Putamen (tissue), 1 donor: ENCODE measurements around the gene RGMB.

Experiments
- DNase-seq: peaks from one replicate; pipeline ENCODE4 v3.0.0-alpha.2; 2016; ENCODE audit warnings: low spot score

RGMB gene

GRCh38 chr5:98827588-98828284, 54.3 kb downstream of the RGMB start:
- DNase-seq = no peak

DNA sequence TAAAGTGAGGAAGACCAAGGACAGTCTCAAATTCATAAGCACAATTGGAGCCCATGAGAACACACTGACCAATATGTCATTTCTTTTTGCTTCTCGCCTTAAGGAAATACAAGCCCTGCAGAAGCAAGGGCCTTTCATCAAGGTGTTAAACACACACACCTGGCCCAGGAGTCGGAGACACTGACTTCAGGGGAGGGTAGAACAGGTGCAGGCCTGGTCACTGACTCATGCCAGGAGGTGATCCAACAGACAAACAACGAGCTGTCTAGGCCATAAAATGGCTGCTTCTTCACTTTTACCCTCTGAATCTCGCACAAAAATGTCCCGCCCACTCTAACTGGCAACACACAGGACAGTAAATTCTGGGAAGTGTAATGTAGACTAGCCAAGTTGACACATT, 62.7 kb downstream of the RGMB start:
- no peak for DNase-seq

- DNase-seq = no peak
Measured at GRCh38 chr5:98839469-98840383, 66.3 kb downstream of the RGMB start.

- no peak for DNase-seq
Measured at GRCh38 chr5:98840946-98841345, 67.5 kb downstream of the RGMB start.

DNA sequence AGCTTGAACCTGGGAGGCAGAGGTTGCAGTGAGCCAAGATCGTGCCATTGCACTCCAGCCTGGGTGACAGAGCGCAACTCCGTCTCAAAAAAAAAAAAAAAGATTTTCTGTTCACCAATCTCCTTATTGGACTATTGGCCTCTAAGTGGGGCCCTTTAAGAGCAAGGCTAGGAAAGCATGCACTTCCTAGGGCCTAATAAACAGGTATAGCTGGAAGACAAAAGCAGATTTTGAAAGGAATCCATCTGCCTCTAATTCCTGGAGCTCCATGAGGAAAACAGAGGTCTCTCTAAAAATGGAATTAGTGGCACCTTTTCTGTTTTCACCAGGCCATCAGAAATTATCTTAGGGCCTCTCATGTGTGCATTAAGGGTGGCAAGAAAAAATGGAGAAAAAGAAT, 70.0 kb downstream of the RGMB start:
- DNase-seq = no peak

DNA sequence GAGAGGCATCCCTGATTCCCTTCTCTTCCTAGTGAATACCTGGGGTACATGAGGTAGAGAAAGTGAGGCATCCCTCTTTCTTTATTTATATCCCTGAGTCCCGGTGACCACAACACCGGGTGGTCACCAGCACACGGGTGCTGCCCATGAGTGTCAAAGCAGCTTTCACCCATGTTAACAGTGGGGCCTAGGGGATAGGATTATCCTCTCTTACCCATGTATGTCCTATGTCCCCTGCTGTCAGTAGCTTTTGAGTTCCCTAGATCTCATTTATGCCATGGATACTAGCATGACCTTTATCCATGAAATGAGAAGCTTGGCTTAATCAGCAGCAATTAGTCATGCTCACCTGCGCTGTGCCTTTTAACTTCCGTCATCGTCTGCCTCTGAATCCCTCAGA, 71.4 kb downstream of the RGMB start:
- no peak for DNase-seq

DNA sequence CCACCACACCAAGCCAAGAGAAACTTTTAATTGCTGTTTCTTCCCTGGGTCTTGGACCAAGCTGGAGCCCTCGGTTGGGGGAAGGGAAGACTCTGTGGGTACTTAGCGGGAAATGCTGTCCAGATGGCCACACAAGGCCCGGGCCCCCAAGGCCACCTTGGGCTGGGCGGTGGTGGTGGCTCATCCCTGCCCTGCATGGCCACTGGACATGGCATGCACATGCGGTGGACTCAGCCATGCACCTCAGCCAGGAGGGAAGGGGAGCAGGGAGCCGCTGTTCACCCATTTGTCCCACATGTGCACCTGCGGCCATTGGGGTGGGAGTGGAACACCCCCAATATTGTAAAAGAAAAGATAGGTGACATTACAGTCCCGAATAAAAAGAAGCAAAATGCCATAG, 72.4 kb downstream of the RGMB start:
- DNase-seq = no peak
